HL-60 (cell line): ENCODE measurements around the gene ITSN1.
A peak's percentile ranks its signal among the peaks of the same experiment; 100 is the strongest.
"Not testable (repeated sequence)": the region's sequence is repeated elsewhere in the genome, so short reads cannot be mapped to it uniquely, and the experiment has no call there.

Source experiments
- DNase-seq, 2 experiments: peaks; one replicate each; pipeline ENCODE4 v3.0.0-alpha.2; 2010 to 2020; ENCODE audit warnings: low read depth in 1 of 2, low spot score in 1 of 2
- H3K27ac ChIP-seq: fragments of 250-450 bp; sonication (Bioruptor Pico); replicated peaks from 2 replicates; pipeline ENCODE4 v1.5.1; 2020; ENCODE audit warnings: mild to moderate bottlenecking, moderate library complexity
- H3K27me3 ChIP-seq: fragments of 250-450 bp; sonication (Bioruptor Pico); 2 replicates; pipeline ENCODE4 v1.5.1; 2021; ENCODE audit warnings: mild to moderate bottlenecking, moderate library complexity; ENCODE audit not compliant: insufficient read depth, poor library complexity, severe bottlenecking
- H3K4me3 ChIP-seq: replicated peaks from 2 replicates; pipeline ENCODE4 v1.5.1; 2011; ENCODE audit warnings: mild to moderate bottlenecking, control low read depth, low read length; ENCODE audit not compliant: insufficient read depth
- CTCF ChIP-seq: IDR thresholded peaks from one replicate; pipeline ENCODE4 v1.5.1; 2011; ENCODE audit warnings: low read length, control low read depth, inconsistent platforms; ENCODE audit not compliant: insufficient read depth
- GABPA ChIP-seq: IDR thresholded peaks from 2 replicates; pipeline ENCODE4 v1.6.1; 2012; ENCODE audit warnings: low read depth
- POLR2AphosphoS5 ChIP-seq: IDR thresholded peaks from 2 replicates; pipeline ENCODE4 v1.6.1; 2012; ENCODE audit warnings: low read depth
- REST ChIP-seq: IDR thresholded peaks from 2 replicates; pipeline ENCODE4 v1.6.1; 2012; ENCODE audit warnings: low read depth; ENCODE audit not compliant: insufficient replicate concordance
- SPI1 ChIP-seq: IDR thresholded peaks from 2 replicates; pipeline ENCODE4 v1.6.1; 2012; ENCODE audit warnings: low read depth, mild to moderate bottlenecking, borderline replicate concordance

ITSN1 gene

GRCh38 chr21:33924079-33924765 is 281.9 kb downstream of the ITSN1 start:
- no peak overlapping the region for H3K27ac ChIP-seq
- TF ChIP-seq SPI1 (no peak), CTCF (peak; percentile 80), REST (no peak), GABPA (no peak), POLR2AphosphoS5 (no peak)
- no peak overlapping the region for H3K4me3 ChIP-seq
- H3K27me3 ChIP-seq = no peaks in the 10 kb centered on the region
- peak; percentile 61 to 79 for DNase-seq

GRCh38 chr21:33924766-33925100 is 282.4 kb downstream of the ITSN1 start:
- Histone ChIP-seq H3K27ac (no peak overlapping the region), H3K27me3 (no peaks in the 10 kb centered on the region), H3K4me3 (no peak overlapping the region)
- no peak for DNase-seq
- TF ChIP-seq GABPA (no peak), REST (no peak), POLR2AphosphoS5 (no peak)

- H3K27ac ChIP-seq, DNase-seq, H3K4me3 ChIP-seq, H3K27me3 ChIP-seq: not testable (repeated sequence)
Measured at GRCh38 chr21:33926248-33926647, 283.9 kb downstream of the ITSN1 start.

- DNase-seq = peak in 1 of 2 experiments; percentile 46
- not testable (repeated sequence) for H3K27me3 ChIP-seq
- H3K27ac ChIP-seq = peak overlapping the region; percentile 81
- peak overlapping the region; percentile 65 for H3K4me3 ChIP-seq
Measured at GRCh38 chr21:33931052-33931798, 288.9 kb downstream of the ITSN1 start.

- Histone ChIP-seq H3K27ac (peak overlapping the region; percentile 81), H3K4me3 (peak overlapping the region; percentile 65), H3K27me3 (no peaks in the 10 kb centered on the region)
- DNase-seq = no peak
- no peak for TF ChIP-seq POLR2AphosphoS5
- TF ChIP-seq CTCF = no peak
- peak; percentile 40; the same call in 1 of the 2 replicates for TF ChIP-seq SPI1
- no peak for TF ChIP-seq REST
- TF ChIP-seq GABPA = no peak
Measured at GRCh38 chr21:33931799-33932390, 289.6 kb downstream of the ITSN1 start.
